Epithelial cell of esophagus (primary cell): Measurements from ENCODE around the gene PLEKHG5.

ENCODE experiments used
- DNase-seq: peaks from one replicate; pipeline ENCODE4 v3.0.0; 2010; ENCODE audit warnings: low read depth
- H3K4me3 ChIP-seq: 2 replicates; pipeline ENCODE4 v1.5.1; 2011; ENCODE audit warnings: mild to moderate bottlenecking, low read length, control low read depth
- CTCF ChIP-seq: IDR thresholded peaks from 2 replicates; pipeline ENCODE4 v1.5.1; 2011; ENCODE audit warnings: low read depth, mild to moderate bottlenecking, low read length, control low read depth, inconsistent platforms; ENCODE audit not compliant: insufficient read depth; ENCODE audit errors: missing control alignments

Gene PLEKHG5

DNA sequence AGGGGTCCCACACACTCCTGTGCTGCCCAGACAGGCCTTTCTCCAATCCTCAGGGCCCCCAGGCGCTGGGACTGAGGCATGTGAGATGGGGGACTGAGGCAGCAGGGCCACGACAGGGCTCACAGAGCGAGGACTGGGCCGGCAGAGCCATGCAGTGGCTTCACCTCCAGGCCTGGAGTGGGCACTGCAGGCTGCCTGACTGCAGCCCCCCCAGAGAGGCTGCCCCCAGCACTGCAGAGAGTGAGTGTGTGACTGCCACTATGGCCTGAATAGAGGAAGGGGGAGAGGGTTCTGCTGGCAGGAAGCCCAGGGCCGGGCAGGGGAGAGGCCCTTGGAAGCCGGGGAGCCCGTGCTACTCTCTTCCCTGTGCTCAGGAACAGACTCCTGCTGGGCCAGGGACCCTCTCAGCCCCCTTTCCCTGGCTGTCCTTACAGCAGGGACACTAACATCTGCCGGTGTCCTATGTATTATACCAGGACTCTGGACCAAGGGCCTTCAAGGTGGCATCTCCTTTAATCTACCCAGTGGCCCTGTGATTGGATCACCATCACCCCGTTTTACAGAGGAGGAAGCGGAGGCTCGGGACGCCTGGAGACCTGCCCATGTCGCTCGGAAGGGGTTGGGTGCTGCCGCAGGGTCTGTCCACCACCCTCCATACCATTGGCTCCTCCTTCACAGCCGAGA is 20.2 kb upstream of the PLEKHG5 start:
- H3K4me3 ChIP-seq = no peak overlapping the region
- DNase-seq = no peak
- no peak for TF ChIP-seq CTCF

DNA sequence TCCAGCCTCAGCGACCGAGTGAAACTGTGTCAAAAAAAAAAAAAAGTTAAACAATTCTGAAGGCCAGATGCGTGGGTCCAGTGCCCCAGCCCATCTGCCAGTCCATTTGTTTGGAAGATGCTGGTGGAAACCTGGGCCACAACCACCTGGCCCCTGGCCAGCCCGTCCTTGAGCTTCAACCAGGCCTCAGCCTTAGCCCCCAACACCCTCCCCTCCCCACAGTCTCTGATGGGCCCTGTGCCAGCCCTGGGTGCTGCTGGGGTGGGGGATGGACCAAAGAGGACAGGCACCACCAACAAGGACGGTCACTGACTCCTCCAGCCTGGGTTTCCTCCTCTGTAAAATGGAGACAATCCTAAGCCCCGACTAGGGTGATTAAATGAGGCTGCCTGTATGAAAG is 19.6 kb upstream of the PLEKHG5 start:
- no peak overlapping the region for H3K4me3 ChIP-seq
- DNase-seq = no peak
- no peak for TF ChIP-seq CTCF

DNA sequence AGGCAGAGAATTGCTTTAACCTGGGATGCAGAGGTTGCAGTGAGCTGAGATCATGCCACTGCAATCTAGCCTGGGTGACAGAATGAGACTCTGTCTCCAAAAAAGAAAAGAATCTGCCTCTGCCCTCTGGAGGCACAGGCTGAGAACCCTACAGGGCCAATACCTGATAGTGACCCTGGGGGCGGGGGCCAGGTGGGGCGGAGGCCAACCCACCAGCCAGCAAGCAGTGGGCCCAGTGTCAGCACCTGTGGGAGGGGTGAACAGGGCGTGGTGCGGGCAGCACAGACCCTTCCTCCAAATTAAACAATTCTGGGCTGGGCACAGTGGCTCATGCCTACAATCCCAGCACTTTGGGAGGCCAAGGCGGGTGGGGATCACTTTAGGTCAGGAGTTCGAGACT is 19.0 kb upstream of the PLEKHG5 start:
- no peak for DNase-seq
- TF ChIP-seq CTCF = no peak
- no peak overlapping the region for H3K4me3 ChIP-seq

- DNase-seq = no peak
- TF ChIP-seq CTCF = no peak
- H3K4me3 ChIP-seq = no peak overlapping the region
Observed at GRCh38 chr1:6509919-6510291, 18.4 kb upstream of the PLEKHG5 start.

DNA sequence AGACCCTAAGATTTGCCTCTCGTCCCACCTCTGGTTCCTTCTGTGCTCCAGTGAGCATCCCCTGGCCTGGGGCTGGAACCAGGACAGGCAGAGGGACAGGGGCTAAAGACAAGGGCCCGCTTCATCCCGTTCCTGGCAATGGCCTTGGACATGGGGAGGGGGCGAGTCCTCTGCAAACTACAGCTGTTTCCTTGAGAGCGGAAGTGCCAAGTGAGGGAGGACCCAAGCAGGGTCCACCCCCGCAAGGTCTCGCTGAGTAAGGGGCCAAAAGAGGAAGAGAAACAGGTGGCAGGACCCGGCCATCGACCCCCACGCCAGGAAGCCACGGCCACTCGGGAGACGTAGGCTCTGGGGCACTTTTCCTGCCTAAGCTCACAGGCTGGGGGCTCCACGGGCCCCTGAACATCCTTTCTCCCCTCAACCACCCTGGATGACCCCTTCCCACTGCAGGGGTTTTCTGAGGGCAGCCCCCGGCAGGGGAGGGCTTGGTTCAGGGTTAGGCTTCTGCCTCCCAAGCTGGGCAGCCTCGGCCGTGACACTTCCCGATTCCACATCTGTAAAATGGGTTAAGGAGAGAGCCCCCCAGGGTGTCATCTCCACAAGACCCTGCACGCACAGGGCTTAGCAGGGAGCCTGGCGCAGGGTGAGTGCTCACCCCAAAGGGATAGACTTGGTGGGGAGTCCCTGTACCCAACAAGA is 17.9 kb upstream of the PLEKHG5 start:
- no peak overlapping the region for H3K4me3 ChIP-seq
- DNase-seq = no peak
- TF ChIP-seq CTCF = no peak

GRCh38 chr1:6508816-6509189 is 17.3 kb upstream of the PLEKHG5 start:
- DNase-seq = no peak
- TF ChIP-seq CTCF = no peak
- no peak overlapping the region for H3K4me3 ChIP-seq
